ENCODE data around the gene C6.

GRCh38 chr5:41247135-41247534, 33.8 kb upstream of the C6 start:
- TF ChIP-seq, protein P1, sequence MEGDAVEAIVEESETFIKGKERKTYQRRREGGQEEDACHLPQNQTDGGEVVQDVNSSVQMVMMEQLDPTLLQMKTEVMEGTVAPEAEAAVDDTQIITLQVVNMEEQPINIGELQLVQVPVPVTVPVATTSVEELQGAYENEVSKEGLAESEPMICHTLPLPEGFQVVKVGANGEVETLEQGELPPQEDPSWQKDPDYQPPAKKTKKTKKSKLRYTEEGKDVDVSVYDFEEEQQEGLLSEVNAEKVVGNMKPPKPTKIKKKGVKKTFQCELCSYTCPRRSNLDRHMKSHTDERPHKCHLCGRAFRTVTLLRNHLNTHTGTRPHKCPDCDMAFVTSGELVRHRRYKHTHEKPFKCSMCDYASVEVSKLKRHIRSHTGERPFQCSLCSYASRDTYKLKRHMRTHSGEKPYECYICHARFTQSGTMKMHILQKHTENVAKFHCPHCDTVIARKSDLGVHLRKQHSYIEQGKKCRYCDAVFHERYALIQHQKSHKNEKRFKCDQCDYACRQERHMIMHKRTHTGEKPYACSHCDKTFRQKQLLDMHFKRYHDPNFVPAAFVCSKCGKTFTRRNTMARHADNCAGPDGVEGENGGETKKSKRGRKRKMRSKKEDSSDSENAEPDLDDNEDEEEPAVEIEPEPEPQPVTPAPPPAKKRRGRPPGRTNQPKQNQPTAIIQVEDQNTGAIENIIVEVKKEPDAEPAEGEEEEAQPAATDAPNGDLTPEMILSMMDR (IDR thresholded peaks at IDR 0.05): no peak
- TF ChIP-seq POLR2A (IDR thresholded peaks at IDR 0.05; ENCODE audit: low read depth): no peak
